ENCODE results near the gene ASPG. TPM values are rescaled to one million over a fixed set of nuclear protein-coding genes. Genes with fewer than 3 reads are reported as not detected.

ASPG gene
- total and polyA plus RNA-seq, 8 donors: 0.16 to 0.68 (median 0.23) TPM; not detected in 2

GRCh38 chr14:104149617-104150135, 64.2 kb downstream of the ASPG start:
- Histone ChIP-seq H3K9me3 (no peaks in the 10 kb centered on the region), H3K4me1 (peaks cover 0 to 22% (median 5%) of the 10 kb centered on the region in 3 donors), H3K27ac (peak overlapping the region in 2 of 4 donors; percentile 8 to 60), H3K4me3 (peak overlapping the region in 1 of 4 donors; percentile 12), H3K27me3 (no peaks in the 10 kb centered on the region), H3K36me3 (no peaks in the 10 kb centered on the region)
- TF ChIP-seq CTCF (IDR thresholded peaks at IDR 0.05): no peak
- FAIRE-seq (no peak), DNase-seq (peak in 3 of 6 donors; percentile 47 to 69 (median 62)), ATAC-seq (peak in 3 of 4 donors; percentile 20 to 56 (median 52))
- 24 to 43% methylated on average over 12 of the region's 12 CpGs for WGBS, 2 donors
- intact Hi-C loops (cut with DNase I): loop anchor here in 2 of 3 donors (10.0 kb wide), 2 partner anchors 415 to 495 kb away; no protein-coding TSS in a partner anchor

GRCh38 chr14:104150136-104151025, 64.9 kb downstream of the ASPG start:
- peaks cover 0 to 22% (median 5%) of the 10 kb centered on the region in 3 donors for H3K4me1 ChIP-seq
- no peaks in the 10 kb centered on the region for H3K36me3 ChIP-seq
- 44 to 52% methylated on average over 19 of the region's 19 CpGs for WGBS, 2 donors
- intact Hi-C loops (cut with DNase I): no loop called here
- ATAC-seq (peak; percentile 29 to 43 (median 37)), DNase-seq (peak in 5 of 6 donors; percentile 50 to 67 (median 63)), FAIRE-seq (no peak)
- H3K4me3 ChIP-seq: no peak overlapping the region
- H3K27me3 ChIP-seq: no peaks in the 10 kb centered on the region
- peak in 1 of 4 donors; percentile 13 for TF ChIP-seq CTCF (IDR thresholded peaks at IDR 0.05)
- no peaks in the 10 kb centered on the region for H3K9me3 ChIP-seq
- H3K27ac ChIP-seq: peak overlapping the region in 3 of 4 donors; percentile 52 to 86 (median 73)

GRCh38 chr14:104151026-104151381, 65.5 kb downstream of the ASPG start:
- 72 to 92% methylated on average over 4 to 5 of the region's 5 CpGs for WGBS, 2 donors
- Histone ChIP-seq H3K9me3 (no peaks in the 10 kb centered on the region), H3K36me3 (no peaks in the 10 kb centered on the region), H3K27ac (peak overlapping the region; percentile 52 to 86 (median 68)), H3K4me1 (peaks cover 0 to 22% (median 5%) of the 10 kb centered on the region in 3 donors), H3K27me3 (no peaks in the 10 kb centered on the region), H3K4me3 (no peak overlapping the region)
- ATAC-seq (no peak), FAIRE-seq (no peak), DNase-seq (no peak)
- no peak for TF ChIP-seq CTCF (IDR thresholded peaks at IDR 0.05)
- intact Hi-C loops (cut with DNase I): no loop called here

- no peak for FAIRE-seq
- intact Hi-C loops (cut with DNase I): no loop called here
- WGBS, 2 donors: 48 to 67% methylated on average over 32 to 34 of the region's 34 CpGs
Measured at GRCh38 chr14:104151566-104152245, 66.2 kb downstream of the ASPG start.

More at GRCh38 chr14:104151566-104152245, 66.2 kb downstream of the ASPG start:
- ATAC-seq (peak; percentile 55 to 81 (median 74)), DNase-seq (peak; percentile 80 to 92 (median 86))
- H3K27me3 ChIP-seq: no peaks in the 10 kb centered on the region
- no peak overlapping the region for H3K4me3 ChIP-seq
- H3K27ac ChIP-seq: peak overlapping the region; percentile 52 to 86 (median 68)
- H3K36me3 ChIP-seq: no peaks in the 10 kb centered on the region
- no peak for TF ChIP-seq CTCF (IDR thresholded peaks at IDR 0.05)
- H3K4me1 ChIP-seq: peaks cover 0 to 22% (median 5%) of the 10 kb centered on the region in 3 donors
- H3K9me3 ChIP-seq: no peaks in the 10 kb centered on the region
